K562 (cell line): ENCODE data around the gene GLRX5. TPM values are rescaled to one million over a fixed set of nuclear protein-coding genes. Genes with fewer than 3 reads are reported as not detected.

Experiments
- ATAC-seq: fragments of 200-7000 bp; cut with Tn5 transposase; 3 replicates; pipeline ENCODE4 v1.9.1; 2020; ENCODE audit warnings: moderate library complexity
- BruUV-seq: library from RNA; stranded (reverse); fragments of 400-500 nt; replicated peaks from 2 replicates; lab custom pipeline; 2021; lab: Mats Ljungman, UMichigan
- CTCF ChIA-PET: fragments of 300-600 bp; formaldehyde crosslinking; extraction: SDS; loops from one replicate; lab custom pipeline; 2021; ENCODE audit warnings: low intra/inter-chr PET ratio; lab: Yijun Ruan, JAX
- POLR2A ChIA-PET: fragments of 300-600, 350-650 bp; sonication (Branson Sonifier 250); formaldehyde crosslinking; extraction: SDS; loops from one replicate; lab custom pipeline; 2021; ENCODE audit warnings: antibody characterized with exemption, inconsistent platforms; lab: Yijun Ruan, JAX
- DNase-seq, 4 experiments: peaks; one replicate each; pipeline versions ENCODE4 v3.0.0 to v3.0.0-alpha.2; 2011 to 2018; ENCODE audit warnings: low spot score in 3 of 4, mixed read lengths in 3 of 4; ENCODE audit errors: extremely low read depth in 1 of 4
- FAIRE-seq: peaks from 2 replicates; lab custom pipeline; 2011; peaks lifted over from hg19 to GRCh38; lab: Jason Lieb, UNC
- H2AFZ ChIP-seq: 2 replicates; pipeline ENCODE4 v1.6.0; 2011; ENCODE audit warnings: low read depth, low read length, control low read depth, inconsistent platforms
- H3K27ac ChIP-seq: fragments of 200-600 bp; 3 replicates; pipeline ENCODE4 v1.8.0; 2011; ENCODE audit warnings: low read depth, mild to moderate bottlenecking, control low read depth, inconsistent platforms, low read length, moderate library complexity, mixed read lengths; ENCODE audit errors: extremely low read depth
- H3K27me3 ChIP-seq, 2 experiments: fragments of 300-600 bp in 1 of 2; 2 replicates in 1 of 2; 3 replicates in 1 of 2; pipeline versions ENCODE4 v1.6.0 to v1.8.0; 2011; ENCODE audit warnings: inconsistent platforms in 2 of 2, low read length in 2 of 2, mild to moderate bottlenecking in 1 of 2, mixed read lengths in 1 of 2, moderate library complexity in 1 of 2; ENCODE audit not compliant: control insufficient read depth in 2 of 2, insufficient read depth in 2 of 2
- H3K36me3 ChIP-seq: fragments of 300-600 bp; 3 replicates; pipeline ENCODE4 v1.8.0; 2011; ENCODE audit warnings: mild to moderate bottlenecking, low read length, inconsistent platforms; ENCODE audit not compliant: control insufficient read depth, insufficient read depth
- H3K4me1 ChIP-seq, 2 experiments: fragments of 200-600 bp in 1 of 2; replicated peaks in 1 of 2; 2 replicates in 1 of 2; 3 replicates in 1 of 2; pipeline versions ENCODE4 v1.5.1 to v1.8.0; 2011; ENCODE audit warnings: inconsistent platforms in 2 of 2, low read length in 2 of 2, mild to moderate bottlenecking in 1 of 2, mixed read lengths in 1 of 2, moderate library complexity in 1 of 2; ENCODE audit not compliant: control insufficient read depth in 2 of 2, insufficient read depth in 2 of 2
- H3K4me2 ChIP-seq: 2 replicates; pipeline ENCODE4 v1.6.1; 2011; ENCODE audit warnings: low read length, control low read depth, inconsistent platforms, mixed read lengths; ENCODE audit not compliant: insufficient read depth
- H3K4me3 ChIP-seq: fragments of 200-600 bp; sonication (generic), shearing (Covaris generic); 2 replicates; pipeline ENCODE4 v1.5.1; 2016; ENCODE audit warnings: control low read depth, inconsistent platforms
- H3K79me2 ChIP-seq: fragments of 200-600 bp; 3 replicates; pipeline ENCODE4 v1.8.0; 2011; ENCODE audit warnings: low read length, inconsistent platforms; ENCODE audit not compliant: control insufficient read depth, insufficient read depth
- H3K9ac ChIP-seq, 2 experiments: 2 replicates each; pipeline versions ENCODE4 v1.6.0 to v1.6.1; 2011; ENCODE audit warnings: low read depth in 2 of 2, low read length in 2 of 2, control low read depth in 1 of 2, inconsistent platforms in 1 of 2, mild to moderate bottlenecking in 1 of 2, mixed read lengths in 1 of 2; ENCODE audit not compliant: insufficient read depth in 1 of 2
- H3K9me1 ChIP-seq: one replicate; pipeline ENCODE4 v1.6.0; 2011; ENCODE audit warnings: inconsistent platforms, mild to moderate bottlenecking, low read length, moderate library complexity; ENCODE audit not compliant: control insufficient read depth, insufficient read depth
- H3K9me3 ChIP-seq: replicated peaks from 2 replicates; pipeline ENCODE4 v1.5.1; 2011; ENCODE audit warnings: low read depth, low read length, inconsistent platforms; ENCODE audit not compliant: control insufficient read depth, insufficient read depth
- H4K20me1 ChIP-seq: replicated peaks from 2 replicates; pipeline ENCODE4 v1.6.1; 2011; ENCODE audit warnings: low read length, inconsistent platforms, mixed read lengths; ENCODE audit not compliant: control insufficient read depth, insufficient read depth
- ARID1B ChIP-seq: fragments of 450-650 bp; IDR thresholded peaks from 2 replicates; pipeline ENCODE4 v1.6.1; 2016; ENCODE audit warnings: antibody characterized with exemption, mild to moderate bottlenecking, inconsistent platforms
- ATF1 ChIP-seq, 2 experiments: fragments of 450-650 bp in 1 of 2; IDR thresholded peaks; 2 replicates each; pipeline ENCODE4 v1.6.1; 2016; ENCODE audit warnings: missing compliant biosample characterization in 1 of 2, missing genetic modification characterization in 1 of 2
- CCNT2 ChIP-seq: IDR thresholded peaks from 2 replicates; pipeline ENCODE4 v1.6.1; 2011; ENCODE audit warnings: borderline replicate concordance, low read depth, mild to moderate bottlenecking, moderate library complexity, mixed read lengths, low read length; ENCODE audit not compliant: insufficient read length; ENCODE audit errors: extremely low read depth
- DPF2 ChIP-seq: fragments of 450-650 bp; IDR thresholded peaks from 2 replicates; pipeline ENCODE4 v1.6.1; 2016
- E2F1 ChIP-seq: sonication (generic); formaldehyde crosslinking; IDR thresholded peaks from 2 replicates; pipeline ENCODE4 v1.8.1; 2023; ENCODE audit warnings: mild to moderate bottlenecking, missing genetic modification reagents, moderate library complexity
- ELK3 ChIP-seq: fragments of 450-650 bp; formaldehyde crosslinking; IDR thresholded peaks from 2 replicates; pipeline ENCODE4 v1.4.0; 2020; ENCODE audit warnings: mild to moderate bottlenecking
- HLTF ChIP-seq: fragments of 450-650 bp; IDR thresholded peaks from 2 replicates; pipeline ENCODE4 v1.6.1; 2016
- NFE2 ChIP-seq: IDR thresholded peaks from 2 replicates; pipeline ENCODE4 v1.6.1; 2014; ENCODE audit warnings: antibody characterized with exemption, low read depth
- POLR2G ChIP-seq: fragments of 200-400 bp; formaldehyde crosslinking; IDR thresholded peaks from 2 replicates; pipeline ENCODE4 v1.6.1; 2017; ENCODE audit warnings: low read depth, mild to moderate bottlenecking, antibody characterized with exemption, low read length, moderate library complexity
- SMARCE1 ChIP-seq: fragments of 450-650 bp; IDR thresholded peaks from 2 replicates; pipeline ENCODE4 v1.7.1; 2016; ENCODE audit warnings: mild to moderate bottlenecking
- SUPT5H ChIP-seq: fragments of 450-650 bp; IDR thresholded peaks from 2 replicates; pipeline ENCODE4 v1.6.1; 2016
- TCF7L2 ChIP-seq: fragments of 150-350 bp; IDR thresholded peaks from 2 replicates; pipeline ENCODE4 v1.6.1; 2016; ENCODE audit warnings: low read depth, mild to moderate bottlenecking, low read length, moderate library complexity
- TRIM24 ChIP-seq, 2 experiments: fragments of 450-650 bp; IDR thresholded peaks; 2 replicates each; pipeline ENCODE4 v1.6.1; 2016
- ZC3H4 ChIP-seq: sonication (generic); formaldehyde crosslinking; IDR thresholded peaks from 2 replicates; pipeline ENCODE4 v1.9.0; 2021; ENCODE audit warnings: missing genetic modification reagents, borderline replicate concordance
- ZNF12 ChIP-seq: sonication (generic); formaldehyde crosslinking; IDR thresholded peaks from 2 replicates; pipeline ENCODE4 v1.4.0; 2020; ENCODE audit warnings: mild to moderate bottlenecking, missing genetic modification reagents
- ZNF121 ChIP-seq: sonication (generic); formaldehyde crosslinking; conservative IDR thresholded peaks from 2 replicates; pipeline ENCODE4 v1.8.0; 2022; ENCODE audit warnings: missing genetic modification reagents
- ZNF3 ChIP-seq: fragments of 250-450 bp; sonication (Bioruptor Pico); IDR thresholded peaks from 2 replicates; pipeline ENCODE4 v1.5.0; 2021; ENCODE audit warnings: mild to moderate bottlenecking, moderate library complexity
- ZZZ3 ChIP-seq: fragments of 450-650 bp; IDR thresholded peaks from 2 replicates; pipeline ENCODE4 v1.6.1; 2016; ENCODE audit warnings: antibody characterized with exemption, mild to moderate bottlenecking, moderate library complexity
- WGBS: fragments of 100-300 bp; shearing (Covaris generic); methylation state at CpG from one replicate; pipeline ENCODE4 v1.1.6; 2016; ENCODE audit warnings: low coverage, mixed read lengths; ENCODE audit not compliant: insufficient coverage; ENCODE audit errors: missing lambda C conversion rate; 5-methylcytosine and 5-hydroxymethylcytosine counted together
- in situ Hi-C: fragments of 300-500 bp; cut with MboI; formaldehyde crosslinking; loops from 4 replicates; pipeline ENCODE4 v1.15.0; 2018; ENCODE audit warnings: inconsistent platforms, mixed read lengths
- intact Hi-C: fragments of 100-400 bp; cut with micrococcal nuclease; formaldehyde crosslinking; loops from 2 replicates; pipeline ENCODE4 v1.14.2; 2022
- polyA plus RNA-seq, 8 experiments: library from polyadenylated mRNA; depleted of rRNA in 4 of 8; stranded (reverse) in 5 of 8; unstranded in 3 of 8; fragments of >200 nt; fragmentation: Nextera tagmentation in 2 of 8; fragmentation: Illumina TruSeq in 1 of 8; extraction: Ambion mirVana in 2 of 8; extraction: Trizol in 1 of 8; gene quantifications; 2 replicates each; pipeline versions ENCODE4 v1.2.1 to v1.2.3, GENCODE V29; 2011 to 2014; ENCODE audit warnings: inconsistent platforms in 1 of 8, missing spikeins in 1 of 8
- total RNA-seq, 7 experiments: library from RNA; depleted of rRNA in 6 of 7; stranded (reverse); fragments of >200 nt in 6 of 7; fragmentation: Illumina TruSeq in 2 of 7; extraction: Trizol in 2 of 7; gene quantifications; 2 replicates each; pipeline versions ENCODE4 v1.2.1 to v1.2.3, GENCODE V29; 2011 to 2021; ENCODE audit warnings: low replicate concordance in 1 of 7
- TF ChIP-seq, protein P1 (sequence below): fragments of 450-650 bp; IDR thresholded peaks from 2 replicates; pipeline ENCODE4 v1.7.0; 2016; ENCODE audit warnings: borderline replicate concordance

GLRX5 gene
- total and polyA plus RNA-seq, 9 of the 15 experiments (the other 6 are each of a cell fraction or from before 2014, with no cell fraction given) = 16.7 to 96.8 (median 66.8) TPM

- in situ Hi-C loops = no loop called here
- TF ChIP-seq ATF1 (CRISPR knock-in tag; IDR thresholded peaks at IDR 0.05) (no peak), ATF1 (tag; IDR thresholded peaks at IDR 0.05) (peak; percentile 56), ARID1B (peak; percentile 66; the same call in 1 of the 2 replicates), NFE2 (no peak), ELK3 (CRISPR knock-in tag) (no peak), TCF7L2 (no peak), CCNT2 (no peak), ZNF3 (CRISPR knock-in tag) (no peak), POLR2G (no peak), ZNF12 (CRISPR knock-in tag) (no peak), TRIM24 (IDR thresholded peaks at IDR 0.05) (no peak), ZC3H4 (CRISPR knock-in tag) (no peak), SMARCE1 (peak; percentile 75), ZNF121 (CRISPR knock-in tag) (no peak), SUPT5H (no peak), HLTF (no peak), ZZZ3 (no peak), E2F1 (no peak), DPF2 (peak; percentile 85)
- TF ChIP-seq, protein P1, sequence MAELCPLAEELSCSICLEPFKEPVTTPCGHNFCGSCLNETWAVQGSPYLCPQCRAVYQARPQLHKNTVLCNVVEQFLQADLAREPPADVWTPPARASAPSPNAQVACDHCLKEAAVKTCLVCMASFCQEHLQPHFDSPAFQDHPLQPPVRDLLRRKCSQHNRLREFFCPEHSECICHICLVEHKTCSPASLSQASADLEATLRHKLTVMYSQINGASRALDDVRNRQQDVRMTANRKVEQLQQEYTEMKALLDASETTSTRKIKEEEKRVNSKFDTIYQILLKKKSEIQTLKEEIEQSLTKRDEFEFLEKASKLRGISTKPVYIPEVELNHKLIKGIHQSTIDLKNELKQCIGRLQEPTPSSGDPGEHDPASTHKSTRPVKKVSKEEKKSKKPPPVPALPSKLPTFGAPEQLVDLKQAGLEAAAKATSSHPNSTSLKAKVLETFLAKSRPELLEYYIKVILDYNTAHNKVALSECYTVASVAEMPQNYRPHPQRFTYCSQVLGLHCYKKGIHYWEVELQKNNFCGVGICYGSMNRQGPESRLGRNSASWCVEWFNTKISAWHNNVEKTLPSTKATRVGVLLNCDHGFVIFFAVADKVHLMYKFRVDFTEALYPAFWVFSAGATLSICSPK = no peak
These were observed 10.8 kb downstream of the GLRX5 start for GRCh38 chr14:95545515-95546168.

More at GRCh38 chr14:95545515-95546168, 10.8 kb downstream of the GLRX5 start:
- Histone ChIP-seq H4K20me1 (peaks cover 12% of the 10 kb centered on the region; the same call in 1 of the 2 replicates), H3K4me3 (no peak overlapping the region), H3K9ac (no peak overlapping the region), H3K9me1 (no peaks in the 10 kb centered on the region), H3K27ac (peak overlapping the region; percentile 70; the same call in 2 of the 3 replicates), H3K36me3 (peaks cover 50% of the 10 kb centered on the region), H2AFZ (no peak overlapping the region), H3K9me3 (no peaks in the 10 kb centered on the region), H3K4me2 (peak overlapping the region; percentile 34; the same call in 1 of the 2 replicates), H3K27me3 (no peaks in the 10 kb centered on the region), H3K79me2 (peaks cover 59% of the 10 kb centered on the region), H3K4me1 (peaks cover 10 to 50% of the 10 kb centered on the region in 2 experiments; a peak in 4 of 5 replicates)
- WGBS = 60% methylated on average over 5 of the region's 5 CpGs
- DNase-seq (peak in 2 of 4 experiments; percentile 38 to 41), FAIRE-seq (peak; percentile 81), ATAC-seq (peak; percentile 42; the same call in 1 of the 3 replicates)
- ChIA-PET CTCF (no interaction called here), POLR2A (interaction anchor here (1.1 to 1.4 kb wide), 3 partner anchors 9 to 272 kb away, joined by 3 to 5 read pairs (median 4); partner anchors contain the start of gene GLRX5)
- BruUV-seq = no TSS peak
- intact Hi-C loops = no loop called here
